HG03103 (cell line): ENCODE measurements around the gene DPP9.
"Not testable (repeated sequence)": the region's sequence is repeated elsewhere in the genome, so short reads cannot be mapped to it uniquely, and the experiment has no call there.

Experiments
- ATAC-seq: cut with Tn5 transposase; IDR thresholded peaks from one replicate; pipeline ENCODE4 v1.9.1; 2021; ENCODE audit warnings: low read depth; ENCODE audit not compliant: unreplicated experiment

Gene DPP9

GRCh38 chr19:4742723-4743646 is 19.3 kb upstream of the DPP9 start:
- ATAC-seq = no peak

- ATAC-seq = no peak
These were observed 16.4 kb upstream of the DPP9 start for GRCh38 chr19:4740092-4740491.

- no peak for ATAC-seq
These were observed 15.1 kb upstream of the DPP9 start for GRCh38 chr19:4738734-4739133.

GRCh38 chr19:4737955-4738600 is 14.4 kb upstream of the DPP9 start:
- ATAC-seq = no peak

- no peak for ATAC-seq
These were observed 10.2 kb upstream of the DPP9 start for GRCh38 chr19:4733755-4734345.

- no peak for ATAC-seq
These were observed 9.1 kb upstream of the DPP9 start for GRCh38 chr19:4732680-4733114.

- no peak for ATAC-seq
These were observed 7.1 kb upstream of the DPP9 start for GRCh38 chr19:4730740-4731171.

GRCh38 chr19:4728871-4729270 is 5.2 kb upstream of the DPP9 start:
- no peak for ATAC-seq

GRCh38 chr19:4722671-4723594 is 709 bp downstream of the DPP9 start:
- ATAC-seq = no peak

- ATAC-seq = no peak
These were observed 2.4 kb downstream of the DPP9 start for GRCh38 chr19:4721196-4721595.

- ATAC-seq = no peak
These were observed 3.5 kb downstream of the DPP9 start for GRCh38 chr19:4720037-4720700.

- ATAC-seq = no peak
These were observed 4.2 kb downstream of the DPP9 start for GRCh38 chr19:4719499-4719866.

GRCh38 chr19:4717966-4718701 is 5.5 kb downstream of the DPP9 start:
- ATAC-seq = no peak

- no peak for ATAC-seq
These were observed 6.3 kb downstream of the DPP9 start for GRCh38 chr19:4717191-4717965.

- no peak for ATAC-seq
These were observed 8.0 kb downstream of the DPP9 start for GRCh38 chr19:4715529-4716221.

- ATAC-seq = not testable (repeated sequence)
These were observed 8.5 kb downstream of the DPP9 start for GRCh38 chr19:4715178-4715528.

GRCh38 chr19:4714016-4714415 is 9.6 kb downstream of the DPP9 start:
- ATAC-seq = no peak

GRCh38 chr19:4713384-4713951 is 10.2 kb downstream of the DPP9 start:
- no peak for ATAC-seq
